ENCODE measurements around the gene JDP2.

Gene JDP2

GRCh38 chr14:75459099-75459741 is 31.4 kb downstream of the JDP2 start:
- Histone ChIP-seq H3K27ac (ENCODE audit: low read depth, low read length, poor library complexity, severe bottlenecking) (peak overlapping the region; percentile 66), H3K9ac (ENCODE audit: low read length) (no peak overlapping the region; the same call in 1 of the 2 replicates), H3K4me1 (ENCODE audit: insufficient read depth, low read length, severe bottlenecking) (peaks cover 47% of the 10 kb centered on the region), H3K27me3 (ENCODE audit: insufficient read depth, low read length) (no peaks in the 10 kb centered on the region), H4K20me1 (ENCODE audit: insufficient read depth, low read length) (no peaks in the 10 kb centered on the region), H3K4me2 (ENCODE audit: low read length) (no peak overlapping the region; the same call in 1 of the 2 replicates), H3F3A (ENCODE audit: insufficient read depth, low read length) (no peaks in the 10 kb centered on the region), H2AFZ (ENCODE audit: low read length) (no peak overlapping the region), H3K36me3 (ENCODE audit: insufficient read depth, low read length) (peaks cover 91% of the 10 kb centered on the region), H3K9me3 (ENCODE audit: low read length) (no peaks in the 10 kb centered on the region), H3K4me3 (ENCODE audit: low read depth, low read length, poor library complexity, severe bottlenecking) (no peak overlapping the region), H3K79me2 (ENCODE audit: insufficient read depth, low read length) (peaks cover 13% of the 10 kb centered on the region), H3K9me2 (ENCODE audit: low read depth, low read length) (no peaks in the 10 kb centered on the region)
- TF ChIP-seq, protein P1, sequence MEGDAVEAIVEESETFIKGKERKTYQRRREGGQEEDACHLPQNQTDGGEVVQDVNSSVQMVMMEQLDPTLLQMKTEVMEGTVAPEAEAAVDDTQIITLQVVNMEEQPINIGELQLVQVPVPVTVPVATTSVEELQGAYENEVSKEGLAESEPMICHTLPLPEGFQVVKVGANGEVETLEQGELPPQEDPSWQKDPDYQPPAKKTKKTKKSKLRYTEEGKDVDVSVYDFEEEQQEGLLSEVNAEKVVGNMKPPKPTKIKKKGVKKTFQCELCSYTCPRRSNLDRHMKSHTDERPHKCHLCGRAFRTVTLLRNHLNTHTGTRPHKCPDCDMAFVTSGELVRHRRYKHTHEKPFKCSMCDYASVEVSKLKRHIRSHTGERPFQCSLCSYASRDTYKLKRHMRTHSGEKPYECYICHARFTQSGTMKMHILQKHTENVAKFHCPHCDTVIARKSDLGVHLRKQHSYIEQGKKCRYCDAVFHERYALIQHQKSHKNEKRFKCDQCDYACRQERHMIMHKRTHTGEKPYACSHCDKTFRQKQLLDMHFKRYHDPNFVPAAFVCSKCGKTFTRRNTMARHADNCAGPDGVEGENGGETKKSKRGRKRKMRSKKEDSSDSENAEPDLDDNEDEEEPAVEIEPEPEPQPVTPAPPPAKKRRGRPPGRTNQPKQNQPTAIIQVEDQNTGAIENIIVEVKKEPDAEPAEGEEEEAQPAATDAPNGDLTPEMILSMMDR (IDR thresholded peaks at IDR 0.05; ENCODE audit: low read length), result no peak
- TF ChIP-seq EZH2 (IDR thresholded peaks at IDR 0.05; ENCODE audit: borderline replicate concordance, low read length), result no peak

GRCh38 chr14:75459791-75460190 is 32.0 kb downstream of the JDP2 start:
- Histone ChIP-seq H3K9ac (ENCODE audit: low read length) (no peak overlapping the region; the same call in 1 of the 2 replicates), H3K36me3 (ENCODE audit: insufficient read depth, low read length) (peaks cover 95% of the 10 kb centered on the region), H3K9me2 (ENCODE audit: low read depth, low read length) (no peaks in the 10 kb centered on the region), H3F3A (ENCODE audit: insufficient read depth, low read length) (no peaks in the 10 kb centered on the region), H3K4me3 (ENCODE audit: low read depth, low read length, poor library complexity, severe bottlenecking) (no peak overlapping the region), H3K27ac (ENCODE audit: low read depth, low read length, poor library complexity, severe bottlenecking) (peak overlapping the region; percentile 66), H3K79me2 (ENCODE audit: insufficient read depth, low read length) (peaks cover 9% of the 10 kb centered on the region), H3K4me2 (ENCODE audit: low read length) (no peak overlapping the region), H3K4me1 (ENCODE audit: insufficient read depth, low read length, severe bottlenecking) (peaks cover 47% of the 10 kb centered on the region), H4K20me1 (ENCODE audit: insufficient read depth, low read length) (no peaks in the 10 kb centered on the region), H2AFZ (ENCODE audit: low read length) (no peak overlapping the region), H3K27me3 (ENCODE audit: insufficient read depth, low read length) (no peaks in the 10 kb centered on the region), H3K9me3 (ENCODE audit: low read length) (no peaks in the 10 kb centered on the region)
- TF ChIP-seq, protein P1 (IDR thresholded peaks at IDR 0.05; ENCODE audit: low read length), result no peak
- no peak for TF ChIP-seq EZH2 (IDR thresholded peaks at IDR 0.05; ENCODE audit: borderline replicate concordance, low read length)

- H3K9me3 ChIP-seq (ENCODE audit: low read length), result no peaks in the 10 kb centered on the region
- H3K4me1 ChIP-seq (ENCODE audit: insufficient read depth, low read length, severe bottlenecking), result peaks cover 47% of the 10 kb centered on the region
- peaks cover 9% of the 10 kb centered on the region for H3K79me2 ChIP-seq (ENCODE audit: insufficient read depth, low read length)
- no peaks in the 10 kb centered on the region for H3F3A ChIP-seq (ENCODE audit: insufficient read depth, low read length)
- no peak overlapping the region for H3K9ac ChIP-seq (ENCODE audit: low read length)
- no peak overlapping the region for H3K27ac ChIP-seq (ENCODE audit: low read depth, low read length, poor library complexity, severe bottlenecking)
- no peak overlapping the region for H3K4me3 ChIP-seq (ENCODE audit: low read depth, low read length, poor library complexity, severe bottlenecking)
- TF ChIP-seq EZH2 (IDR thresholded peaks at IDR 0.05; ENCODE audit: borderline replicate concordance, low read length), result no peak
- TF ChIP-seq, protein P1 (IDR thresholded peaks at IDR 0.05; ENCODE audit: low read length), result no peak
- no peak overlapping the region for H2AFZ ChIP-seq (ENCODE audit: low read length)
- no peaks in the 10 kb centered on the region for H3K27me3 ChIP-seq (ENCODE audit: insufficient read depth, low read length)
- H3K36me3 ChIP-seq (ENCODE audit: insufficient read depth, low read length), result peaks cover 95% of the 10 kb centered on the region
- no peak overlapping the region for H3K4me2 ChIP-seq (ENCODE audit: low read length)
- no peaks in the 10 kb centered on the region for H4K20me1 ChIP-seq (ENCODE audit: insufficient read depth, low read length)
- no peaks in the 10 kb centered on the region for H3K9me2 ChIP-seq (ENCODE audit: low read depth, low read length)
Measured at GRCh38 chr14:75460394-75460793, 32.6 kb downstream of the JDP2 start.

Measured in OCI-LY1 (cell line).